ENCODE data around the gene MTF2.

GRCh38 chr1:93140106-93140505, 61.0 kb downstream of the MTF2 start:
- TF ChIP-seq ZNF274 (IDR thresholded peaks at IDR 0.05; ENCODE audit: low read depth, low read length) = no peak
- TF ChIP-seq SUZ12 (IDR thresholded peaks at IDR 0.05; ENCODE audit: extremely low read depth, insufficient read depth, insufficient read length) = no peak

Data from NT2/D1 (cell line).